Measurements from ENCODE around the gene ZYG11B.
A peak's percentile ranks its signal among the peaks of the same experiment; 100 is the strongest.
"Not testable (repeated sequence)": the region's sequence is repeated elsewhere in the genome, so short reads cannot be mapped to it uniquely, and the experiment has no call there.

ZYG11B gene

GRCh38 chr1:52723260-52723659 is 3.0 kb upstream of the ZYG11B start:
- TF ChIP-seq MYC (IDR thresholded peaks at IDR 0.05; ENCODE audit: low read depth, low read length) (no peak), MAX (IDR thresholded peaks at IDR 0.05; ENCODE audit: low read depth, low read length) (no peak), CTCF (IDR thresholded peaks at IDR 0.05; ENCODE audit: low read depth, low read length) (no peak), POLR2A (IDR thresholded peaks at IDR 0.05; ENCODE audit: extremely low read depth, insufficient read length) (no peak)
- no peak overlapping the region for H3K4me3 ChIP-seq (ENCODE audit: low read depth, low read length)
- DNase-seq (ENCODE audit: low read depth) = no peak

- TF ChIP-seq CTCF (IDR thresholded peaks at IDR 0.05; ENCODE audit: low read depth, low read length) (no peak), MYC (IDR thresholded peaks at IDR 0.05; ENCODE audit: low read depth, low read length) (no peak), POLR2A (IDR thresholded peaks at IDR 0.05; ENCODE audit: extremely low read depth, insufficient read length) (no peak), MAX (IDR thresholded peaks at IDR 0.05; ENCODE audit: low read depth, low read length) (no peak)
- DNase-seq (ENCODE audit: low read depth) = no peak
- H3K4me3 ChIP-seq (ENCODE audit: low read depth, low read length) = peak overlapping the region; percentile 56
Observed at GRCh38 chr1:52725903-52726264, 369 bp upstream of the ZYG11B start.

GRCh38 chr1:52727114-52727586 is 897 bp downstream of the ZYG11B start:
- H3K4me3 ChIP-seq (ENCODE audit: low read depth, low read length) = peak overlapping the region; percentile 84
- TF ChIP-seq POLR2A (IDR thresholded peaks at IDR 0.05; ENCODE audit: extremely low read depth, insufficient read length) (no peak), MAX (IDR thresholded peaks at IDR 0.05; ENCODE audit: low read depth, low read length) (no peak), CTCF (IDR thresholded peaks at IDR 0.05; ENCODE audit: low read depth, low read length) (no peak), MYC (IDR thresholded peaks at IDR 0.05; ENCODE audit: low read depth, low read length) (no peak)
- DNase-seq (ENCODE audit: low read depth) = peak; percentile 40

GRCh38 chr1:52727956-52728656 is 1.9 kb downstream of the ZYG11B start:
- H3K4me3 ChIP-seq (ENCODE audit: low read depth, low read length) = no peak overlapping the region
- DNase-seq (ENCODE audit: low read depth) = no peak
- TF ChIP-seq CTCF (IDR thresholded peaks at IDR 0.05; ENCODE audit: low read depth, low read length) = no peak
- TF ChIP-seq POLR2A (IDR thresholded peaks at IDR 0.05; ENCODE audit: extremely low read depth, insufficient read length) = no peak
- TF ChIP-seq MAX (IDR thresholded peaks at IDR 0.05; ENCODE audit: low read depth, low read length) = no peak
- TF ChIP-seq MYC (IDR thresholded peaks at IDR 0.05; ENCODE audit: low read depth, low read length) = no peak

- no peak for TF ChIP-seq MYC (IDR thresholded peaks at IDR 0.05; ENCODE audit: low read depth, low read length)
- no peak for TF ChIP-seq POLR2A (IDR thresholded peaks at IDR 0.05; ENCODE audit: extremely low read depth, insufficient read length)
- no peak for TF ChIP-seq MAX (IDR thresholded peaks at IDR 0.05; ENCODE audit: low read depth, low read length)
- TF ChIP-seq CTCF (IDR thresholded peaks at IDR 0.05; ENCODE audit: low read depth, low read length) = no peak
- H3K4me3 ChIP-seq (ENCODE audit: low read depth, low read length) = no peak overlapping the region
- DNase-seq (ENCODE audit: low read depth) = no peak
Observed at GRCh38 chr1:52733368-52733767, 7.1 kb downstream of the ZYG11B start.

GRCh38 chr1:52735371-52735770 is 9.1 kb downstream of the ZYG11B start:
- DNase-seq (ENCODE audit: low read depth); H3K4me3 ChIP-seq (ENCODE audit: low read depth, low read length): not testable (repeated sequence)
